NK-92 treated with Interleukin-12 subunit alpha and Interleukin-12 subunit beta, amount 100 ng/mL, for 24 hours (cell line): ENCODE results near the gene RNF181.
A peak's percentile ranks its signal among the peaks of the same experiment; 100 is the strongest.
"Not testable (repeated sequence)": the region's sequence is repeated elsewhere in the genome, so short reads cannot be mapped to it uniquely, and the experiment has no call there.

Experiments used
- DNase-seq: peaks from one replicate; lab custom pipeline; 2025; lab: John Stamatoyannopoulos, UW

Gene RNF181

DNA sequence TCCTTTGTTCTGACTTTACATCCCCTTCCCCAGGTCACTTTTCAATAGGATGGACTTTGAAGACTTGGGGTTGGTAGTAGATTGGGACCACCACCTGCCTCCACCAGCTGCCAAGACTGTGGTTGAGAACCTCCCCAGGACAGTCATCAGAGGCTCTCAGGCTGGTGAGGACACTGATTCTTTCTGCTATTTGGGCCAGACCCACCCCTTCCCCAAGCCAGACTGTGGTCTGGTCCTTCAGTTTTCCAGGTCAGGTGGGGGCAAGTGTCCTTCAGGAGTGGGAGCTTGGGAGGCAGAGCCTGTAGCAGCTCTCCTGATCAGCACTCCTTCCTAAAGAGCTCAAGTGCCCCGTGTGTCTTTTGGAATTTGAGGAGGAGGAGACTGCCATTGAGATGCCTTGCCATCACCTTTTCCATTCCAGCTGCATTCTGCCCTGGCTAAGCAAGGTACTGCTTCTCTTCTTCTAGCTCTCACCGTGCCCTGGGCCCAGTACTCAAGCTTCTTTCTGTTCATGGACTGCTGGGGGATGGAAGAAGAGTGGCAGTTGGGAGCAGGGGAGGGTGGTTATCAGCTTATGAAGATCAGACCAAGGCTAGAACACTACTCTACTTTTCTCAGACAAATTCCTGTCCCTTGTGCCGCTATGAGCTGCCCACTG, 1.1 kb downstream of the RNF181 start:
- DNase-seq, result no peak

DNA sequence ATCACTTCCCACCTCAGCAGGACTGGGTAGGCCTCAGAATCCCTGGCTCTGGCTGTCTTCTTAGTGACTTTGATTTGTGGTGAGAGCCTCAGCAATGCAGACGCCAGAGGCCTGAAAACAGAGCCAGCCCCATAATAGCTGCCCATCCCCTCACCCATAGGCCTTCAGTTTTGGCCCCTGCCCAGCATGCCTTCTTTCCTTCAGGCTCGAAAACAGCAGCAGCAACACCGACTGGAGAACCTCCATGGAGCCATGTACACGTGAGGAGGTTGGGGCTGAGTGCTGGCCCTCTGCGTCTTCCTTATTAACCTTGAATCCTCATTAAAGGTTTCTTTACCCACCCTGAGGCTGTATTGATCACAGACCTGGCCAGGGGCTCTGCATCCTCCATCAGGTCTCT, 1.7 kb downstream of the RNF181 start:
- no peak for DNase-seq

DNA sequence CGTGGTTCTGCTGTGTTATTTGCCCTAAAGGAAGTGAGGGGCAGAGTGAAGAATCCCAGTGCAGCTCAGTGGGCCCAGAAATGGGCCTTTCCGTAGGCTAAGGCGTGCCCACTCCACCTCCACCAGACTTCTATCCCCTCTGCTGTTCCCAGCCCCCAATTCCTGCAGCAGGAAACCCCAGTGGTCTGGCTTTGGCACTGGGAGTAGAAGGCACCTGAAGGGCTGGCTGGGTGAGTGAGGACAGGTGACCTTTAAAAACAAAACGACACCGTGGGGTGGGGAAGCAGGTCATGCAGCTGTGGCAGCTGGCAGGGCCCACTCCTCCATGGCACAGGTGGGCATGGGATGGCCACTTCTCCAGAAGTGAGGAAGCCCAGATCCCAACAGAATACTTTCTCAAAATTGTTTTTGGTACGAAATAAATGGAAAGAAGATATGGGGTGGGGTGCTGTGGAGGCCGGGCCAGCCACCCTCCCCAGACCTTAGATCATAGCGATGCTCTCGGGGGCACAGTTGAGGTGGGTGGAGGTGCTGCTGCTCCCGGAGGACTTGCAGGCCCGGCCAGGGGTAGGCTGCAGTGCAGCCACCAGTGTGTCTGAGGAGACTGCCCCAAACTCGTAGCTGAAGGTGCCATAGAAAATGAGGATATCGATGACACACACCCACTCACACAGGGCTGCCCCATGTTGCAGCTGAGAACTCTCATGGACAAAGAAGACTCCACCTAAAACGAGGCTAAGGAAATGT, 3.2 kb downstream of the RNF181 start:
- no peak for DNase-seq

DNA sequence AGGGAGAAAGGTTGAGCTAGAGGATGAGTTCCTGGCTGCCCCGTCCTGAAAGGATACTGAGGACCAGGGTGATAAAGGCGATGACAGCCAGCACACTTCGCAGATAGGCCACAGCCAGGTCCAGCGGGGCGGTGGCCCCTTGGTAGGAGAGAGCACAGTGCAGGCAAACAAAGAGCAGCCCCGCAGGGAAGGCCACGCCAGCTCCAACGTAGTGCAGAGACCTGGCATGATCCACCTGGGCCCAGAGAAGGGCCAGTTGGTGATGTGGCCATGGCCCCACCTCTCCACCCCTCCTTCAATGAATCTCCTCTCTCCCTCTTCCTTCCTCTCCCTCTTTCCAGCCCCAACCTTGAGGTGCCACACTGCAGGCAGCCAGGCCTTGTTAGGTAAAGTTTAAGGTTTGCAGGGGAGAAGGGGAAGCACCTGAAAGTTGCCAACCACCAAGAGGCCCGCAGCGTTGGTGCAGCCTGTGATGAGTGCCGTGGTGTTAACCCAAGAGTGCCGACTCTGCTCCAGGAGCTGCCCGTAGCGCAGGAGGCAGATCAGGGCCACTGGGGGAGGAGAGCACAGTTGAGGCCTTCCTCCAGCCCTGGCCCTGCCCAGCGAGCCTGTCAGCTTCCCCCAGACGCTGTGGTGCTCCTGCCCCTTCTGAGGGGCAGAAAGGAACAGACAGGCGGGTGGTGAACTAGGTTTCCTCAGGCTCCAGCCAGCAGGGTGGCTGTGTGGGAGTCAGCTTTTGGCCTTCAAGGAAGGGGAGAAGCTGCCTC, 4.1 kb downstream of the RNF181 start:
- DNase-seq, result no peak

DNA sequence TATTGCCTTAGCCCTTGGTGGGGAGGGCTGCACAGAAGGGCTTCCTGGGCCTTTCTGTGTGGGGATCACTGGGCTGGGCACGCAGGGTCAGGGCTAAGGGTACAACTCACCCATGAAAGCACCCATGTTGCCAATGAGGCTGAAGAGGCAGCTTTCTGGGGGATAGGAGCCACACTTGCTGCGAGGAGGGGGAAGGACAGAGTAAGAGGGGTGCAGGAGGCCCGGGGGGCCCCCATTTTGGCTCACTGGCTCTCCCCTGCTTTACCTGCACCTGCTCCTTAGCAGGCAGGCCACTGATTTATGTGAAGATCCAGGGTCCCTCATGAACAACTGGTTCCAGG, 4.7 kb downstream of the RNF181 start:
- no peak for DNase-seq

DNA sequence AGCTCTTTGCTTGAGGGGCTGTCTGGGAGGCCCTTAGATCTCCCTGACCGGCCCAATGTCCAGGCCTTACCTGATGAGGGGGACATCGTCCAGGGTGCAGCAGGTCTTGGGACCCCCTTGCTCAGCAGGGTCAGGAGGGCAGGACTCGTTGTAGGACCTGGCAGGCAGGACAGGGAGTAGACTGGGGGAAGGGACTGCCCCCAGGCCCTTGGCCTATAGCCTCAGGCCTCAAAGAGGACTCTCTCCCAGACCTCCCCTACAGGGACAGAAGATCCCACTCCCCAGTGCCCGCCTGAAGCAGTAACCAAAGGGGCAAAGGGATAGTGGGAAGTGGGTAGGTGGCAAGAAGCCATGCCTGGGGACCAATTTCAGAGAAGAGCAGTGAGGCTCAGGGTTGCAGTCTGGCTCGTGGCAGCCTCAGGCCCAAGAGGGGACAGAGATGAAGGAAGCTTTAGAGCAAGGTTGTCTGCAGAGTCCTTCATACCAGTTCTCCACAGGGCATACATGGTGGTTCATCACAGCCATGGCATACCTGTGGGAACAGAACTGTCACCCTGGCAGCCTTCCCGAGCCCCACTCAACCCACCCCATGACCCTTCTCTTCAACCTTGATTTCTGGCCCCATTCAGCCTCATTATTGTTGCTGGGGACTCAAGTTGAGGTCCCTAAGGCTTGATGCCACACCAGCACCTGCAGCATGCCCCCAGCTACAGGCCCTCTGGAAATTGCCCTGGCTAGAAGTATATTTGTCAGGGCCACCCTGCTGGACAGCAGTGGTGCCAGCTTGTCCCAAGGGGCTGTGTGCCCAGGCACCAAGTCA, 5.6 kb downstream of the RNF181 start:
- no peak for DNase-seq

DNA sequence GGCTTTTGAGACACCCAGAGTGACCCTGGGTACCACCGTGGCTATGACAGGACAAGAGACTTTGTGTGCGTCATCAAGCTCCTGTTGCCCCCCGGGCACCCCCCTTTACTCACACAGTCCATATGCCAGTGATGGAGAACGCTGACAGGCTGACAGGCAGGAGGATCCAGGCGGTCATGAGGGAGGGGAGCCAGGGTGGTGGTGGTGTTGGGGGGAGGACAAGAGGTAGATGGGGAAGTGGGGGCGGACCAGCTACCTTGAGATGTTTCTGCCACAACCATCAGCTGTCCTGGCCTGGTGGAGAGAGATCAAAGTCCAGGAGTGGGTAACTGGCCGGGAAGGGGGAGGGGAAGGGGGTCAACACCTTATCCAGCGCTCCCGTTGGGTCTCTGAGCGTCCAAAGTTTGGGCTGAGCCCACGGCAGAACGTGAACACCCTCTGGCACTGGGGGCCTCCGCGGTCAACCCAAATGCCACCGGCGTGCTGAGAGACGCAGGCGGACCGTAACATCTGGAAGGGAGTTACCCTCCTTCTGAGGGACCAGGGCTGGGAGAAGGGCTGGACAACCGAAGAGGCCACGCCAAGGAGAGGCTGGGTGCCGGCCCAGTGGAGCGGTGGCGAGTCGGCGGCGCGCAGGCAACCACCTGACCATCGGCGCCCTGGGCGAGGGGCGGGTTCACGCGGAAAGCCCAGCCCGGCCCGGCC, 6.4 kb downstream of the RNF181 start:
- no peak for DNase-seq

DNA sequence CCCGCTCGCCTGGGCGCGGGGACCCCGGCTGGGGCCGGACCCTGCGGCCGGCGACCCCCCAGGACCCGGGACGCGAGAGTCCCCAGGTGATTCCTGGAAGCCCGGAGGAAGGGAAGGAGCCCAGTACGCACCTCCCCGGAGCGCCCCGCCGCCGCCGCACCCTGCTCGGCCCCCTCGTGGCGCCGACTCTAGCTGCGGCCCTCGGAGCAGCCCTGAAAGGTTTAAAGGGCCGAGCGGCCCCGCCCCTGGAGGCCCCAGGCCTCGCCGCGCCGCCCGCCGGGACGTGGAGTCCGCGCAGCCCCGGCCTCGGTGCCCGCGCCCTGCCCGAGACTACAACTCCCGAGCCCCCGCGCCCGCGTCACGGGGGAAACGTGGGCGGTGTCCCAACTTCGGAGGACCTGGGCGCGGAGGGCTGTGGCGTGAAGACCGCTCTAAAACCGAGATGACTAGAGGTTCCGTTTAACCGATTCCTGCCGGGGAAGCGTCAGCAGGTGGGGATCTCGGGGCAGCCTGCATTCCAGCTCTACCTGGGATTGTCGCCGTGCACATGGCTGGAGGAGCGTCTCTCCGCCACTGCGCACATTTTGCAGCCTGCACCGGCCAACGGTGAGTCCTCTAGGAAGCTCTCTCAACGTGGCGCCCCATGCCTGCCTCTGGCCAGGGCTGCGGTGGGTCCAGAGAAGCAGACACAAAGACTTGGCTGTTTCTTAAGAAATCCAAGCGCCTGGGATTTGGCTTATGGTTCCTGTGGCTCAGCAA, 7.1 kb downstream of the RNF181 start, which contains the start of gene TMEM150A:
TSS of gene TMEM150A (minus strand) at position 223 of the 759 bp plus-strand sequence. CDS start 750 bp downstream, outside the sequence.
- no peak for DNase-seq

DNA sequence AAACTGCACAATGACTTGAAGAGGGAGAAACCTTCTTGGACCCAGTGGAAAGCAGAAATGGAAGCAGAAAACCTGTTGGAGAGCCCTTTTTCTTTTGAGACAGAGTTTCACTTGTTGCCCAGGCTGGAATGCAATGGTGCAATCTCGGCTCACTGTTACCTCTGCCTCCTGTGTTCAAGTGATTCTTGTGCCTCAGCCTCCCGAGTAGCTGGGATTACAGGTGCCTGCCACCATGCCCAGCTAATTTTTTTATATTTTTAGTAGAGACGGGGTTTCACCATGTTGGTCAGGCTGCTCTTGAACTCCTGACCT, 8.5 kb downstream of the RNF181 start:
- not testable (repeated sequence) for DNase-seq

DNA sequence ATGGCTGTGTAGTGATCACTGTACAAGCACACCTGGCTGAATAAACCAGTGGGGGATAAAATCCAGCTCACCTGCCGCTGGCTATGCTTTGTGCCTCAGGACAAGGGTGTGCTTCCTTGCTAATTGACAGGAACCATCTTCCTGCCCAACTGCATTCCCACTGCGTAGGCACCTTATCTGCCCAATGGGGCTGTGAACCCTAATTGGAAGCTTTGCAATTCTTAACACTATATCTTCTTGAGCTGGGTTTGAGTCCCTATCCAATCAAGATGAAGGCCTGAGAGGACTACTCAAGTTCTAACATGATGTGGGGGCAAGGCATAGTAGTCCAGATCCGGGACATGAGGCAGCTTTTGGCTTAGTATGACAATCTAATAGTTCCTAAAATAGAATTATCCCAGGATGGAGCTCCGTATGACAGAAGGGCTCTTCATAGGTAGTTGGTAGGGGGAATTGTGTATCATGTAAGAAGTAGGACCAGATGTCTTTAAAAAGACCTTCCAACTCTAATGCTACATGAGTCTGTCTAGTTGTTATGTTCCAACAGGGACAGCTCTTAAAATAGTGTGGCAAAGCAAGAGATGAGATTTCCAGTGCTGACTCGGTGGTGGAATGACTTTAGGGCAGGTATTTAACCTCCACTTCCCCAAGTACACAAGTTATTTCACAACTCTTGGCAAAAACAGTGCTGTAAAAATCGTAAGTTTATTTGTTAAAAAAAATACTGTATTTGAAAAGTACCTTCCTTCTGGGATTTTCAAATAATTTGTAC, 9.2 kb downstream of the RNF181 start:
- DNase-seq, result no peak

DNA sequence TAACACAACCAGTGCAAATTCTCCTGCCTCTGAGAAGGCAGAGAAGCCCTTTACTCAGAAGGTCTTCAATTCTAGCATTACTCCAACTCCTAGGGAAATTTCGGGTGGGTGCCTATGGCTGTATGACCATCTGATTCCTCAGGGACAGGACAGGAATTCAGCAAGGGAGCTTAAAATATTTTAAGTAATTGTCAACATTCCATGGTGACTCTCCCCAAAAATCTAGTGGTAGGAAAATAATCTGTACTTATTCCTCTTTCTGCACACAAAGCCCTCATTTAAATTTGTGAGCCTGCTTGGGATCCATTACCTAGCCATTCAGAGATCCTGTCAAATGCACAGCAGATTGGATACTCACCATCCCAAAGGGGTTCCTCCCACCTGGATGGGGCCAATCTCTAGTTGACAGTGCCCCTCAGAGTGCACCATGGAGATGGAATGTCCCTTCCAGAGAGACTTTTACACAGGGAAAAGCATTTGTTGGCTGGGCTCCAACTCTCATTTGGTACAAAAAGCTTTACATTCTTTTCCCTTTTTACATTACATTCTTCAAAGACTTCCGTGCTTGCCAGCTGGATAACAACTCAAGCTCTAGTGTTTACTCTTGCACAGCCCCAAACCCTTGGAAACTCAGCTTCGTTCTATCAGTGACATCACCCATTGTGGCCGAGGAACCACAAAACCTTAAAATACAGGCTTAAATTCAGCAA, 10.0 kb downstream of the RNF181 start:
- DNase-seq, result no peak

DNA sequence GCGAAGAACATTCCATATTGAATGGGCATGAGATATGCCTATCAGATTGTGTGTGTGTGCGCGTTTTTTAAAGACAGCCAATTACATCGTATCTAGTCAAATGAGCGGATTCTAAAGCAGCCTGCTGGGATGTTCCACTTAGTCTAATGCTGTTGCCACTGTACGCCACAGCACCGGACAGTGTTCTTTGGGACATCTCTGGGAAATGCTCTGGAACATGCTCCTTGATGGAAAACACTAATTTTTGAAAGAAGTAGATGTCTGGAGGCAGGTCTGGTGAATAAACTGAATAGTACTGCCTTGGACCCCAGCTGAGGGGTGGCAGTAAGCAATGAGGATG, 10.5 kb downstream of the RNF181 start:
- no peak for DNase-seq

DNA sequence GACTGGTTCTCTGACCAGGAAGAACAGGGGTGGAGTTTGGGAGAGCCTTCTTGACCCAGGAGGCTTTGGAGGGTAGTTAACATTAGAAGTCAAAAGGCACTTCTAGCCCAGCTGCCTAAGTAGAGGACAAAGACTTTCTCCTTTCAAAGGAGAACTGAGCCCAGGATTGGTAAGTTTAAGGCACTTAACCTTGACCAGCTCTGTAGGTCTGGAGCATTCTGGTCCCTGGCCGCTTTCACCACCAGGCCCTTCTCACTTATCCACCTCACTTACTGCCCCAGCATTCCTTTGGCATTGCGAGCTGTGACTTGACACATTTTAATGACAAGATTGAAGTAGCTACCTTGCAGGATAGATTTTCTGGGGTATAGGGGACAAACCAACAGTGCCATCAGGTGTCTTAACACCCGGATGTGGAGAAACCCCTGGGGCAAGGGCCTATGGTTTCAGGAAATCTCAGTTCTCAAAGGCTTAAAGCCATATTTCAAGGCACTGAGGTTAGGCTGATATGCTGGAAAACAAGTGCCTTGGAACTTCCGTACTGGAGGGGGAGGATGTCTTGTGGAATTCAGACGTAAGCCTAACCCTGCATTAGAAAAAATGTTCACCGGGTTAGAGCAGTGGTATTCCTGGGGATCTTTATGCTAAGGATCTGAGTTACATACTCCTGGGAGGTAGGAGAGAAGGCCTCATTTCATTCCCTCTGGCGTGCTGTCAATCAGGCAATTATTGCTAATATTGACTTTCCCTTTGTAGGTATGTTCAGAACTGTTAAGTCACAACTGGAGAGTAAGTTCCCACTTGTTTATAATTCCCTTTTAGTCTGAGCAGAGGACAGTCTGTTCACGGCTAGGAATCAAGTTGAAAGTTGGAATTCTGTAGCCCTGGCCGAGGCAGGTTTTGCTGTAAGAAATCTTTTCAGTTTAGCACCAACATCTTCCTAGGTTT, 12.0 kb downstream of the RNF181 start:
- no peak for DNase-seq

DNA sequence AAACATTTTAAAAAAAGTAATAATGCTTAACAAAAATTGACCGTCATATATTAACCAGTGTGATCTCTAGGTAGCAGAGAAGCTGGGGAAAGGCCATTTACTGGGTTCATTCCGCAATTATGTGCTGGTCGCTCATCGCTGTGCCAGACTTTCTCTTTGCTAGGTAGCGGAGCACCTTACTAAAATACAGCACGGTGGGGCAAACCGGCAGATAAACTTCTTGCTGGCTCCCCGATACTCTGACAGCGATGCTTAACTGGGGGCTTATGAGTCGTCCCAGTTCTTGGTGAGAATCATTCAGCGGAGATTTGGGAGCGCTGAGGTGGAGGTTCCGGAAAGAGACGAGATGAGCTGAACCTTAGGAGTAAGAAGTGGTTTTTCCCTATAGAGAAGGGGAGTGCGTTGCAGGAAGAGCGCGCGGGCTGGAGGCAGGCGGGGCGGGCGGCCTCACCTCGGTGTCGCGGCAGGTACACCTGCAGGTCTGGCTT, 15.7 kb downstream of the RNF181 start:
- no peak for DNase-seq

DNA sequence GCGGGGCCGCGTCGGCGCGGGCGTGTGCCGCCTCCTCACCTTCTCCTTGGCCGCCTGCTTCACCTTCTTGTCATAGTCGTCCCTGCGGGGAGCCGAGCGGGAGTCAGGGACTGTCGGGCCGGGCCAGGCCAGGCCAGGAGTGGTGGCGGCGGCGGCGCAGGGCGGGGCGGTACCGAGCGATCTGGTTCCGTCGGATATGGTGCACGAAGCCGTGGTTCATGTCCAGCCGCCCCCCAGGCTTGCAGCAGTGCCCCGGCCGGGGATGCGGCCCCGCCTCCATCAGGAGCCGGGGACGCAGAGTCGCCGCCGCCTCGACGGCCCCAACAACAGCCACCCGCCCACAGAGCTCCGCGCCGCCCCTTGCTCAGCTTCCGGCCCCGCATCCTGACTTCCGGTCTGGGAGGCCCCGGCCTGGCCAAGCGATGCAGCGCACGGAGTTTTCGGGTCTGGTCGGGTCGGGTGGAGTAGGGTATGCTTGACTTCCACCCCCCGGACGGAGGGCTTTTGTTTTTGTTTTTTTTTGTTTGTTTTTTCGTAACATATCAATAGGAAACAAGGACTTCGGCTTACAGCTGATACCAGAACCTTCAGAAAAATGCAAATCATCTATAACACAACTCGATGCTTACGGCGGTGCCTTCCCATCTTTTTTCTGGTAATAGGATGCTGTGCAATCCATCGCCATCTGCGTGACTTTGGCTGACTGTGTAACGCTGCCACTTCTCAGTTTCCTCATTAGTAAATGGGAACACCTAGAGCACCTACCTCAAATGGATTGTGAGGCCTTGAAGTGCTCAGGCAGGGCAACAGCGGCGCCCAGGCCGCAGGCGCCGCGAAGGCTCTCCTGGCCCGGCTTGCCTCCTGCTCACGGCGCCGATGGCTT, 16.4 kb downstream of the RNF181 start, which contains the start of gene C2orf68:
TSS of gene C2orf68 (minus strand) at position 362 of the 883 bp plus-strand sequence. CDS start at position 280, 82 bp downstream.
- peak; percentile 87 for DNase-seq

DNA sequence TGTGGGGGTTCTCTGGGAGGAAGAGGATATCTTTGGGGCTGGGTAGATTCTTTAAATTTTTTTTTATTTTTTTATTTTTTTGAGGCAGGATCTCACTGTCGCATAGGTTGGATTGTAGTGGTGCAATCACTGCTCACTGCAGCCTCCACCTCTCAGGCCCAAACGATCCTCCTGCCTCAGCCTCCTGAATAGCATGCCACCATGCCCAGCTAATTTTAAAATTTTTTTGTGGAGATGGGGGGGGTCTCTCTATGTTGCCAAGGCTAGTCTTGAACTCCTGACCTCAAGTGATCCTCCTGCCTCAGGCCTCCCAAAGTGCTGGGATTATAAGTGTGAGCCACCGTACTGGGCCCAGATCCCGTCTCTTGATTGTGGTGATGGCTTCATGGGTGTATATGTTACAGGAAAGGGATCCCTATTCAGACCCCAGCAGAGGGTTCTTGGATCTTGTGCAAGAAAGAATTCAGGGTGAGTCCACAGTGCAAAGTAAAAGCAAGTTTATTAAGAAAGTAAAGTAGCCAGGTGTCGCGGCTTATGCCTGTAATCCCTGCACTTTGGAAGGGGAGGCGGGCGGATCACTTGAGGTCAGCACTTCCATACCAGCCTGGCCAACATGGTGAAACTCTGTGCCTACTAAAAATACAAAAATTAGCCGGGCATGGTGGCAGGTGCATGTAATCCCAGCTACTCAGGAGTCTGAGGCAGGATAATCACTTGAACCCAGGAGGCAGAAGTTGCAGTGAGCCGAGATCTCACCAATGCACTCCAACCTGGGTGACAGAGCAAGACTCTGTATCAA, 18.4 kb downstream of the RNF181 start:
- no peak for DNase-seq
